ENCODE data around the gene PRRT2. TPM values are rescaled to one million over a fixed set of nuclear protein-coding genes. Genes with fewer than 3 reads are reported as not detected.
A peak's percentile ranks its signal among the peaks of the same experiment; 100 is the strongest.
"Not testable (repeated sequence)": the region's sequence is repeated elsewhere in the genome, so short reads cannot be mapped to it uniquely, and the experiment has no call there.

Gene PRRT2
- polyA plus RNA-seq, 1 donor from 2014 or later, result not detected

DNA sequence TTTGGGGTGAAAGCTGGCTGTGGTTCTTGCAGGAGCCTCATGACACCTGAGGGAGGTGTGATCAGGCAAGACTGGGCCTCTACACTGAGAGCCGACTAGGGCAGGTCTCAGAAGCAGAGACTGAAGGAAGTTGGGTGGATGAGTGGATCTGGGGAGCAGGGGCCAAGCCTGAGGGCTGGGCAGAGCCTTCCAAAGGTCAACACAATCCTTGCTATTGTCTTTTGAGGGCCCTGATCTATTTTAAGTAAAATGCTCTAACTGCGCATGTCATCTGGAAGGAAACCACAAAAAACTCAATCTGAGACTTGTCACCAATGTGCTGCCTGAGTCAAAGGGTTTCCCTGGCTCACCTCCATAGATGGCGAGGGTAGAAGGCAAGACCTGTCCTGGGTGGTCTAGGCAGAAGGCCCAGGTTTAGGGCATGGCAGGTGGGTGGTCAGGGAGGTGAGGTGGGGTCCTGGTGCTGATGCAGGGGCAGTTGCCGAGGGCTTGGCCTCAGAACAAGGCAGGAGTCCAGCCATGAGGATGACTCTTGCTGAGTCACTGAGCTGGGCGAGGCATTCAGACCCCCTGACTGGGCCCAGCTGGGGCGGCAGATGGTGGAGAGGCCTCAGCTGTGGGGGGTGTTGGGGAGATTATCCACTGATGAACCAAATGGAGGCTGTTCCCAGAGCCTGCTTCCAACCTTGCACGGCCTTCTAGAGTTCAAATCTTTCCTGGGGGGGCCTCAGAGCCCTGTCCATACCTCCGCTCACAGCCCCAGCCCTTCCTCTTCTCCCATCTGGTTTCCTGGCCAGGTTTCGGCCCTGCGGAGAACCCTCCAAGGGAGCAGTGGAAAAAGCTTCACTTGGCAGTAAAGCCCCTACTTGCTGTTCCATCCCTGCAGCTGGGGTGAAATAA is 13.4 kb downstream of the PRRT2 start:
- no peaks in the 10 kb centered on the region for H3K27me3 Mint-ChIP-seq
- H3K9me3 Mint-ChIP-seq, result no peaks in the 10 kb centered on the region
- peaks cover 11 to 20% (median 16%) of the 10 kb centered on the region in 3 donors for H3K4me1 Mint-ChIP-seq
- peak overlapping the region in 3 of 4 donors; percentile 7 to 45 (median 23) for H3K4me3 Mint-ChIP-seq
- no peaks in the 10 kb centered on the region for H3K36me3 Mint-ChIP-seq
- peak overlapping the region in 1 of 3 donors; percentile 8 for H3K27ac Mint-ChIP-seq

- Mint-ChIP-seq H3K4me1 (peaks cover 4 to 20% (median 12%) of the 10 kb centered on the region in 3 donors), H3K4me3 (no peak overlapping the region), H3K27ac (no peak overlapping the region), H3K36me3 (no peaks in the 10 kb centered on the region), H3K9me3 (no peaks in the 10 kb centered on the region), H3K27me3 (no peaks in the 10 kb centered on the region)
Measured at GRCh38 chr16:29826342-29826695, 14.3 kb downstream of the PRRT2 start.

GRCh38 chr16:29830774-29831173 is 18.8 kb downstream of the PRRT2 start:
- Mint-ChIP-seq H3K9me3 (no peaks in the 10 kb centered on the region), H3K27ac (no peak overlapping the region), H3K4me3 (no peak overlapping the region)

DNA sequence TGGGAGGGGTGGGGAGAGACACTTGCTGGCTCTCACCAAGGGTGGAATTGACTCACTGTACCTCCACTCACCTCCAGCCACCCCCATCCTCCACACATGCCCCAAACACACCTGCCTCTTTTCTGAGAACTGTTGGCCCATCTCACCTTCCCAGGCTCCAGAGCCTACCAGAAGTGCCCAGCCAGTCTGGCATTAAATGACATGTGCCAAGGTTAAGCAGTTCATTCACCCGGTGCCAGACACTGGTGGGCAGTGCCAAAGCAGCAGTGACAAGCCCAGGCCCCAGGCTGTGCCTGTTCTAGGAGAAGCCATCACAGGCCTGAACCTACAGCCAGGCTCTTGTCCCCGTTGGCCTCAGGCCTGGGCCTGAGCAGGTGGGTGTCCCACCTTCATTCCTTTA is 19.5 kb downstream of the PRRT2 start:
- Mint-ChIP-seq H3K36me3 (peaks cover 1% of the 10 kb centered on the region), H3K27ac (no peak overlapping the region), H3K9me3 (no peaks in the 10 kb centered on the region), H3K27me3 (no peaks in the 10 kb centered on the region), H3K4me1 (peaks cover 0 to 8% (median 3%) of the 10 kb centered on the region in 3 donors), H3K4me3 (no peak overlapping the region)

More at GRCh38 chr16:29830774-29831173, 18.8 kb downstream of the PRRT2 start:
- Mint-ChIP-seq H3K4me1 (peaks cover 0 to 8% (median 3%) of the 10 kb centered on the region in 3 donors), H3K36me3 (peaks cover 1% of the 10 kb centered on the region), H3K27me3 (no peaks in the 10 kb centered on the region)

GRCh38 chr16:29833219-29833618 is 21.2 kb downstream of the PRRT2 start:
- not testable (repeated sequence) for H3K27me3 Mint-ChIP-seq, H3K27ac Mint-ChIP-seq, H3K36me3 Mint-ChIP-seq, H3K4me1 Mint-ChIP-seq, H3K9me3 Mint-ChIP-seq, H3K4me3 Mint-ChIP-seq

- Mint-ChIP-seq H3K27ac (no peak overlapping the region), H3K27me3 (no peaks in the 10 kb centered on the region), H3K36me3 (peaks cover 5% of the 10 kb centered on the region), H3K4me1 (peaks cover 0 to 3% (median 3%) of the 10 kb centered on the region in 3 donors), H3K9me3 (no peaks in the 10 kb centered on the region), H3K4me3 (no peak overlapping the region)
Measured at GRCh38 chr16:29834079-29834478, 22.1 kb downstream of the PRRT2 start.

GRCh38 chr16:29835926-29836325 is 23.9 kb downstream of the PRRT2 start:
- Mint-ChIP-seq H3K27me3 (no peaks in the 10 kb centered on the region), H3K9me3 (no peaks in the 10 kb centered on the region), H3K4me1 (peaks cover 0 to under 1% (median 0%) of the 10 kb centered on the region in 3 donors), H3K27ac (peak overlapping the region in 1 of 3 donors; percentile 40), H3K36me3 (peaks cover 10% of the 10 kb centered on the region), H3K4me3 (no peak overlapping the region)

- Mint-ChIP-seq H3K9me3 (no peaks in the 10 kb centered on the region), H3K4me1 (peaks cover 0 to 2% (median 0%) of the 10 kb centered on the region in 3 donors), H3K27me3 (no peaks in the 10 kb centered on the region), H3K27ac (peak overlapping the region in 1 of 3 donors; percentile 39), H3K36me3 (peaks cover 10% of the 10 kb centered on the region), H3K4me3 (no peak overlapping the region)
Measured at GRCh38 chr16:29836623-29837022, 24.6 kb downstream of the PRRT2 start.

DNA sequence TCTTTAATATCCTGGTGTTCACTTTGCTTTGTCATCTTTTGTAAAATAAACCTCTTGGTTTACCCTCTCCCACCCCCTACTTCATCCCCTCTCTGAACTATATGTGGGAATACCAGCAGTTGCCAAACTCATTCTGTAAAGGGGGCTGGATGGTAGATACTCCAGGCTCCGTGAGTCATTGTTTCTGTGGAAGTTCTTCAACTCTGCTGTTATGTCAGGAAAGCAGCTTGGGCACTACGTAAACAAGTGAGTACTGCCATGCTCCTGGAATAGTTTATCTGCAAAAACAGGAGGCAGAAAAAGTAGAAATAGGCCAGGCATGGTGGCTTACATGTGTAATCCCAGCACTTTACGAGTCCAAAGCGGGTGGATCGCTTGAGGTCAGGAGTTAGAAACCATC is 25.8 kb downstream of the PRRT2 start:
- no peak overlapping the region for H3K27ac Mint-ChIP-seq
- H3K27me3 Mint-ChIP-seq, result no peaks in the 10 kb centered on the region
- H3K36me3 Mint-ChIP-seq, result peaks cover 10% of the 10 kb centered on the region

DNA sequence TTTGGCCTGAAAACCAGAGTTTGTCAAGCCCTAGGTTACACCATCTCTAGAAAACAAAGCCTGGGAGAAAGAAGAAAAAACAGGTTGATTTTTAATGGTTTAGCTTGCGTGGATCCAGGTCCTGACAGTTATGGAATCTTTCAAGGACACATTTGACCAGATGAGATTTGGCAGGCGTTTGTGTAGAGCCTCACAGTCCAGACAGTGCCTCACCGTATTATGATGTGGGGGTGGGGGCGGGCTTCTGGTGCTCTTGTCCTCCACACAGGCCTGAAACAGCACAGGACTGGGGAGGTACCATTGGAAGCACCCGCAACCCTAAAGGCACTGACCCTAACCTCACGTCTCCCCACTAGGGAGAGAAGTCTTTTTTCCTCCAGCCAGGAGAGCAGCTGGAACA is 27.8 kb downstream of the PRRT2 start:
- Mint-ChIP-seq H3K4me1 (peaks cover 0 to 2% (median 0%) of the 10 kb centered on the region in 3 donors), H3K27me3 (no peaks in the 10 kb centered on the region), H3K36me3 (peaks cover 13% of the 10 kb centered on the region), H3K9me3 (no peaks in the 10 kb centered on the region), H3K4me3 (no peak overlapping the region), H3K27ac (no peak overlapping the region)

More for the DNA sequence above, 25.8 kb downstream of the PRRT2 start:
- Mint-ChIP-seq H3K9me3 (no peaks in the 10 kb centered on the region), H3K4me1 (peaks cover 0 to 2% (median 0%) of the 10 kb centered on the region in 3 donors), H3K4me3 (no peak overlapping the region)

DNA sequence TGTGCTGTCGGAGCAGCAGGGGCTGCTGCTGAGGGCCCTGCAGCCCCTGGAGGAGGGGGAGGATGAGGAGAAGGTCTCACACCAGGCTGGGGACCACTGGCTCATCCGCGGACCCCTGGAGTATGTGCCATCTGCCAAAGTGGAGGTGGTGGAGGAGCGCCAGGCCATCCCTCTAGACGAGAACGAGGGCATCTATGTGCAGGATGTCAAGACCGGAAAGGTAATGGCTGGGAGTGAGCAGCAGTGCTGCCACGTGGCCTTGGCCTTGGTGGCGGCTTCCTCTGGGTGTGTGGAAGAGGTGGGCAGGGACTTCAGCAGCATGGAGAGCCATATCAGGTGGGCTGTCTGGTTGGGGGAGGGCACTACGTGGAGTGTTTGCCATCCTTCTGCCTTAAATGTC is 28.2 kb downstream of the PRRT2 start:
- Mint-ChIP-seq H3K9me3 (no peaks in the 10 kb centered on the region), H3K36me3 (peaks cover 13% of the 10 kb centered on the region), H3K27me3 (no peaks in the 10 kb centered on the region), H3K27ac (no peak overlapping the region), H3K4me1 (peaks cover 0 to 2% (median 0%) of the 10 kb centered on the region in 3 donors), H3K4me3 (no peak overlapping the region)

GRCh38 chr16:29841631-29842030 is 29.6 kb downstream of the PRRT2 start:
- H3K36me3 Mint-ChIP-seq, result peaks cover 12% of the 10 kb centered on the region
- H3K4me1 Mint-ChIP-seq, result peaks cover 0 to 2% (median 0%) of the 10 kb centered on the region in 3 donors
- H3K27ac Mint-ChIP-seq, result peak overlapping the region in 1 of 3 donors; percentile 19
- H3K9me3 Mint-ChIP-seq, result no peaks in the 10 kb centered on the region
- no peaks in the 10 kb centered on the region for H3K27me3 Mint-ChIP-seq
- H3K4me3 Mint-ChIP-seq, result no peak overlapping the region

DNA sequence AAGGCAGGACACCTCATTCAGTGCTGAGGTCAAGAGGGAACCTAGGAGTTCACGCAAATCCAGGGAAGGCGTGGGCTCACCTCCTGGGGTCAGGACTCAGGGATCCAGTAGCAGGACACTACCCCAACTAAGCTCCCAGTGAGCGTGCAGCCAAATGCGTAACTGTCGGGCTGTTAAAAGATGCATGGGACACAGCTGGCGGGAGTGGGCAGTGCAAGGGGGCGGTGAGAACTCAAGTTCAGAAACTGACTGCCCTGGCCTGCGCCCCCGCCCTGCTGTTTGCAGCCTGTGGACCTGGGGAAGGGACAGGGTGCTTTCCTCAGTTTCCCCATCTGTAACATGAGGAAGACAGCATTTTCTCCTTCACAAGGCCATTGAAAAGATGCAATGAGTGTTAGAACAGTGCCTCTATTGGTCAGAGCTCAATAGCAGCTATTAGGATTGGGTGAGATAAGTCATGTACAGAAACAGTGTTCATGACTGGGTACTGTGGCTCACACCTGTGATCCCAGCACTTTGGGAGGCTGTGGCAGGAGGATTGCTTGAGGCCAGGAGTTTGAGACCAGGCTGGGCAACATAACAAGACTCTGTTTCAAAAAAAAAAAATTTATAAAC is 30.8 kb downstream of the PRRT2 start:
- Mint-ChIP-seq H3K9me3 (no peaks in the 10 kb centered on the region), H3K4me1 (peaks cover 0 to 2% (median 0%) of the 10 kb centered on the region in 3 donors), H3K27me3 (no peaks in the 10 kb centered on the region), H3K27ac (no peak overlapping the region), H3K4me3 (no peak overlapping the region), H3K36me3 (peaks cover 12% of the 10 kb centered on the region)

GRCh38 chr16:29843931-29844330 is 31.9 kb downstream of the PRRT2 start:
- peaks cover 0 to 2% (median 0%) of the 10 kb centered on the region in 3 donors for H3K4me1 Mint-ChIP-seq
- no peak overlapping the region for H3K4me3 Mint-ChIP-seq
- H3K36me3 Mint-ChIP-seq, result peaks cover 12% of the 10 kb centered on the region
- no peak overlapping the region for H3K27ac Mint-ChIP-seq
- no peaks in the 10 kb centered on the region for H3K27me3 Mint-ChIP-seq
- H3K9me3 Mint-ChIP-seq, result no peaks in the 10 kb centered on the region

DNA sequence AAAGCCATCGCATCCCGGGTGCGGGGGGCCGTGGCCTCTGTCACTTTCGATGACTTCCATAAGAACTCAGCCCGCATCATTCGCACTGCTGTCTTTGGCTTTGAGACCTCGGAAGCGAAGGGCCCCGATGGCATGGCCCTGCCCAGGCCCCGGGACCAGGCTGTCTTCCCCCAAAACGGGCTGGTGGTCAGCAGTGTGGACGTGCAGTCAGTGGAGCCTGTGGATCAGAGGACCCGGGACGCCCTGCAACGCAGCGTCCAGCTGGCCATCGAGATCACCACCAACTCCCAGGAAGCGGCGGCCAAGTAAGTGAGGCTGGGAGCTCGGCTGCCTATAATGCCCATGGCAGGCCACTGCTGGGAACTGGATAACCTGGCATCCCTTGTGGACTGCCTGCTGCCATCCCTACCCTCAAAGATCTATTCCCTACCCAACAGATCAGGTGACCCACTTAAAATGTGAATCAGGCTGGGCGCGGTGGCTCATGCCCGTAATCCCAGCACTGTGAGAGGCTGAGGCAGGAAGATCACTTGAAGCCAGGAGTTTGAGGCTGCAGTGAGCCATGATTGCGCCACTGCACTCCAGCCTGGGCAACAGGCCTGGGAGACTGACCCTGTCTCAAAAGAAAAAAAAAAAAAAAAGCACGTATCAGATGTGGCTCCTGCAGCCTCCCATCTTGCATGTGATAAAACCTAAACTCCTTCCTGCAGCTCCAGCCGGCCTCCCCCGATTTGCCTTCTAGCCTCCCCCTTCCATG is 32.8 kb downstream of the PRRT2 start:
- Mint-ChIP-seq H3K27ac (peak overlapping the region in 1 of 3 donors; percentile 31), H3K27me3 (no peaks in the 10 kb centered on the region), H3K36me3 (peaks cover 12% of the 10 kb centered on the region)

More for the DNA sequence above, 32.8 kb downstream of the PRRT2 start:
- Mint-ChIP-seq H3K4me3 (no peak overlapping the region), H3K9me3 (no peaks in the 10 kb centered on the region), H3K4me1 (peaks cover 0 to 2% (median 0%) of the 10 kb centered on the region in 3 donors)

All from IgD-negative memory B cell (primary cell).